SK-N-MC (cell line): ENCODE data around the gene MBTPS1.

Source experiments
- DNase-seq: peaks from one replicate; pipeline ENCODE4 v3.0.0-alpha.2; 2011; ENCODE audit warnings: low read depth, low spot score
- H3K27ac ChIP-seq: fragments of 200-600 bp; sonication (generic); 2 replicates; pipeline ENCODE4 v1.5.1; 2016; ENCODE audit warnings: mixed run types
- H3K36me3 ChIP-seq: fragments of 200-600 bp; sonication (generic); 2 replicates; pipeline ENCODE4 v1.6.1; 2017; ENCODE audit warnings: antibody characterized with exemption, low read length, mixed read lengths; ENCODE audit not compliant: insufficient read depth
- H3K4me3 ChIP-seq: fragments of 200-600 bp; sonication (generic); 2 replicates; pipeline ENCODE4 v1.5.1; 2016
- H3K9ac ChIP-seq: fragments of 200-600 bp; sonication (generic); 2 replicates; pipeline ENCODE4 v1.8.0; 2017; ENCODE audit warnings: mixed run types, mixed read lengths; ENCODE audit not compliant: insufficient read length
- H3K9me3 ChIP-seq: fragments of 200-600 bp; sonication (generic); 2 replicates; pipeline ENCODE4 v1.6.1; 2017; ENCODE audit warnings: low read depth, mild to moderate bottlenecking, antibody characterized with exemption, low read length, moderate library complexity, mixed read lengths
- EZH2 ChIP-seq: fragments of 200-600 bp; sonication (generic); IDR thresholded peaks from one replicate; pipeline ENCODE4 v1.6.1; 2017; ENCODE audit warnings: antibody characterized with exemption
- FOXP2 ChIP-seq: optimal IDR thresholded peaks from 2 replicates; pipeline ENCODE3; 2011; ENCODE audit warnings: mild to moderate bottlenecking, moderate library complexity; ENCODE audit not compliant: insufficient read depth; ENCODE audit errors: extremely low read length, control extremely low read depth
- POLR2AphosphoS5 ChIP-seq: IDR thresholded peaks from 2 replicates; pipeline ENCODE4 v1.6.1; 2012; ENCODE audit warnings: mild to moderate bottlenecking, low read depth, low read length, borderline replicate concordance

The MBTPS1 gene

GRCh38 chr16:84044118-84044488 is 72.6 kb downstream of the MBTPS1 start:
- no peak for TF ChIP-seq POLR2AphosphoS5
- no peak for TF ChIP-seq EZH2
- no peak for TF ChIP-seq FOXP2
- DNase-seq = no peak
- no peak overlapping the region for H3K4me3 ChIP-seq
- no peaks in the 10 kb centered on the region for H3K36me3 ChIP-seq
- H3K9ac ChIP-seq = no peak overlapping the region
- H3K27ac ChIP-seq = no peak overlapping the region
- H3K9me3 ChIP-seq = no peaks in the 10 kb centered on the region

GRCh38 chr16:84043486-84044117 is 73.1 kb downstream of the MBTPS1 start:
- TF ChIP-seq POLR2AphosphoS5 = no peak
- no peak for TF ChIP-seq FOXP2
- no peak for TF ChIP-seq EZH2
- DNase-seq = no peak
- Histone ChIP-seq H3K36me3 (no peaks in the 10 kb centered on the region), H3K4me3 (no peak overlapping the region), H3K27ac (no peak overlapping the region), H3K9ac (no peak overlapping the region), H3K9me3 (no peaks in the 10 kb centered on the region)

GRCh38 chr16:84042879-84043485 is 73.8 kb downstream of the MBTPS1 start:
- no peaks in the 10 kb centered on the region for H3K9me3 ChIP-seq
- no peak for TF ChIP-seq FOXP2
- TF ChIP-seq EZH2 = no peak
- no peak for TF ChIP-seq POLR2AphosphoS5
- no peak for DNase-seq

GRCh38 chr16:84042308-84042878 is 74.3 kb downstream of the MBTPS1 start, which contains the start of gene SLC38A8:
TSS of gene SLC38A8 (minus strand) at chr16:84042795. CDS start at chr16:84042157, 638 bp downstream.
- no peak within 1 kb of the TSS for H3K27ac ChIP-seq
- no peak within 1 kb of the TSS for H3K4me3 ChIP-seq
- no peak for TF ChIP-seq POLR2AphosphoS5
- no peak for TF ChIP-seq EZH2
- no peak for TF ChIP-seq FOXP2
- H3K36me3 ChIP-seq = no peaks in the 10 kb centered on the region
- DNase-seq = no peak
- no peak within 1 kb of the TSS for H3K9ac ChIP-seq
- H3K9me3 ChIP-seq = no peaks in the 10 kb centered on the region

More at GRCh38 chr16:84042879-84043485, 73.8 kb downstream of the MBTPS1 start:
- Histone ChIP-seq H3K4me3 (no peak overlapping the region), H3K9ac (no peak overlapping the region), H3K27ac (no peak overlapping the region), H3K36me3 (no peaks in the 10 kb centered on the region)

GRCh38 chr16:84041881-84042280 is 74.9 kb downstream of the MBTPS1 start:
- Histone ChIP-seq H3K9ac (no peak overlapping the region), H3K4me3 (no peak overlapping the region), H3K27ac (no peak overlapping the region), H3K9me3 (no peaks in the 10 kb centered on the region), H3K36me3 (no peaks in the 10 kb centered on the region)
- TF ChIP-seq EZH2 (no peak), FOXP2 (no peak), POLR2AphosphoS5 (no peak)
- no peak for DNase-seq

- no peaks in the 10 kb centered on the region for H3K9me3 ChIP-seq
- no peaks in the 10 kb centered on the region for H3K36me3 ChIP-seq
- no peak for DNase-seq
- no peak for TF ChIP-seq FOXP2
- TF ChIP-seq POLR2AphosphoS5 = no peak
- no peak overlapping the region for H3K27ac ChIP-seq
- no peak overlapping the region for H3K4me3 ChIP-seq
- no peak overlapping the region for H3K9ac ChIP-seq
Observed at GRCh38 chr16:84040823-84041820, 75.6 kb downstream of the MBTPS1 start.

- TF ChIP-seq FOXP2 = no peak
- no peak for TF ChIP-seq POLR2AphosphoS5
- no peak for TF ChIP-seq EZH2
- H3K9ac ChIP-seq = no peak overlapping the region
- no peaks in the 10 kb centered on the region for H3K9me3 ChIP-seq
- H3K36me3 ChIP-seq = no peaks in the 10 kb centered on the region
- no peak overlapping the region for H3K27ac ChIP-seq
- no peak overlapping the region for H3K4me3 ChIP-seq
- DNase-seq = no peak
Observed at GRCh38 chr16:84040226-84040822, 76.4 kb downstream of the MBTPS1 start.

GRCh38 chr16:84039696-84040095 is 77.0 kb downstream of the MBTPS1 start:
- Histone ChIP-seq H3K27ac (no peak overlapping the region), H3K36me3 (no peaks in the 10 kb centered on the region), H3K9me3 (no peaks in the 10 kb centered on the region), H3K4me3 (no peak overlapping the region), H3K9ac (no peak overlapping the region)
- DNase-seq = no peak
- no peak for TF ChIP-seq EZH2
- TF ChIP-seq POLR2AphosphoS5 = no peak
- no peak for TF ChIP-seq FOXP2

- no peaks in the 10 kb centered on the region for H3K9me3 ChIP-seq
- H3K4me3 ChIP-seq = no peak overlapping the region
- no peaks in the 10 kb centered on the region for H3K36me3 ChIP-seq
- DNase-seq = no peak
- H3K27ac ChIP-seq = no peak overlapping the region
- TF ChIP-seq POLR2AphosphoS5 (no peak), EZH2 (no peak), FOXP2 (no peak)
- H3K9ac ChIP-seq = no peak overlapping the region
Observed at GRCh38 chr16:84038469-84038868, 78.3 kb downstream of the MBTPS1 start.
